MM.1S (cell line): Measurements from ENCODE around the gene GCSAML.
"Not testable (repeated sequence)": the region's sequence is repeated elsewhere in the genome, so short reads cannot be mapped to it uniquely, and the experiment has no call there.

Source experiments
- EZH2 ChIP-seq: fragments of 300-600 bp; sonication (generic); optimal IDR thresholded peaks from 2 replicates; pipeline ENCODE3; 2017; ENCODE audit warnings: low read depth, mild to moderate bottlenecking, antibody characterized with exemption, low read length, mixed read lengths
- EZH2phosphoT487 ChIP-seq: fragments of 300-600 bp; sonication (generic); IDR thresholded peaks from 2 replicates; pipeline ENCODE4 v1.6.1; 2018; ENCODE audit warnings: antibody characterized with exemption, low read length
- TF ChIP-seq, protein P1 (sequence below): fragments of 300-600 bp; sonication (generic); IDR thresholded peaks from 2 replicates; pipeline ENCODE4 v1.5.1; 2016; ENCODE audit warnings: antibody characterized with exemption, low read length, mixed read lengths

DNA sequence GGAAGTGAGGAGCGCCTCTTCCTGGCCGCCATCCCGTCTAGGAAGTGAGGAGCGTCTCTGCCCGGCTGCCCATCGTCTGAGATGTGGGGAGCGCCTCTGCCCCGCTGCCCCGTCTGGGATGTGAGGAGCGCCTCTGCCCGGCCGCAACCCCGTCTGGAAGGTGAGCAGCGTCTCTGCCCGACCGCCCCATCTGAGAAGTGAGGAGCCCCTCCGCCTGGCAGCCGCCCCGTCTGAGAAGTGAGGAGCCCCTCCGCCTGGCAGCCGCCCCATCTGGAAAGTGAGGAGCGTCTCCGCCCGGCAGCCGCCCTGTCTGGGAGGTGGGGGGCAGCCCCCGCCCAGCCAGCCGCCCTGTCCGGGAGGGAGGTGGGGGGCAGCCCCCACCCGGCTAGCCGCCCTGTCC, 27.0 kb upstream of the GCSAML start:
- TF ChIP-seq, protein P1, sequence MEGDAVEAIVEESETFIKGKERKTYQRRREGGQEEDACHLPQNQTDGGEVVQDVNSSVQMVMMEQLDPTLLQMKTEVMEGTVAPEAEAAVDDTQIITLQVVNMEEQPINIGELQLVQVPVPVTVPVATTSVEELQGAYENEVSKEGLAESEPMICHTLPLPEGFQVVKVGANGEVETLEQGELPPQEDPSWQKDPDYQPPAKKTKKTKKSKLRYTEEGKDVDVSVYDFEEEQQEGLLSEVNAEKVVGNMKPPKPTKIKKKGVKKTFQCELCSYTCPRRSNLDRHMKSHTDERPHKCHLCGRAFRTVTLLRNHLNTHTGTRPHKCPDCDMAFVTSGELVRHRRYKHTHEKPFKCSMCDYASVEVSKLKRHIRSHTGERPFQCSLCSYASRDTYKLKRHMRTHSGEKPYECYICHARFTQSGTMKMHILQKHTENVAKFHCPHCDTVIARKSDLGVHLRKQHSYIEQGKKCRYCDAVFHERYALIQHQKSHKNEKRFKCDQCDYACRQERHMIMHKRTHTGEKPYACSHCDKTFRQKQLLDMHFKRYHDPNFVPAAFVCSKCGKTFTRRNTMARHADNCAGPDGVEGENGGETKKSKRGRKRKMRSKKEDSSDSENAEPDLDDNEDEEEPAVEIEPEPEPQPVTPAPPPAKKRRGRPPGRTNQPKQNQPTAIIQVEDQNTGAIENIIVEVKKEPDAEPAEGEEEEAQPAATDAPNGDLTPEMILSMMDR: not testable (repeated sequence)
- TF ChIP-seq EZH2, EZH2phosphoT487: not testable (repeated sequence)
